NB4 (cell line): ENCODE measurements around the gene GTPBP2.

Experiments used
- CTCF ChIP-seq: IDR thresholded peaks from one replicate; pipeline ENCODE4 v1.5.1; 2012; ENCODE audit warnings: low read depth, low read length
- MYC ChIP-seq: IDR thresholded peaks from 2 replicates; pipeline ENCODE4 v1.6.1; 2011; ENCODE audit warnings: low read depth, low read length
- POLR2A ChIP-seq: IDR thresholded peaks from 2 replicates; pipeline ENCODE4 v1.6.1; 2011; ENCODE audit warnings: mild to moderate bottlenecking; ENCODE audit not compliant: insufficient read length; ENCODE audit errors: extremely low read depth

- no peak for TF ChIP-seq CTCF
- TF ChIP-seq POLR2A: peak; percentile 88
- peak; percentile 64 for TF ChIP-seq MYC
Observed at GRCh38 chr6:43635387-43636307, 6.6 kb upstream of the GTPBP2 start, which contains the start of gene MAD2L1BP.
